ENCODE data around the gene WWTR1. TPM values are rescaled to one million over a fixed set of nuclear protein-coding genes. Genes with fewer than 3 reads are reported as not detected.

Gene WWTR1
- total RNA-seq, 1 experiment from 2014 or later: 24.4 TPM

- H3K4me3 Mint-ChIP-seq: no peak overlapping the region
- Histone ChIP-seq H3K9me3 (ENCODE audit: control insufficient read depth, low read depth, low read length) (no peaks in the 10 kb centered on the region), H3T11ph (ENCODE audit: low read length) (no peak overlapping the region), H3K23me2 (ENCODE audit: insufficient read length, low read depth, low read length, poor library complexity, severe bottlenecking) (no peaks in the 10 kb centered on the region), H2BK5ac (ENCODE audit: insufficient read length, low read length) (no peak overlapping the region), H4K91ac (ENCODE audit: insufficient read length, low read depth, low read length) (no peak overlapping the region), H4K20me1 (ENCODE audit: control insufficient read depth, insufficient read depth, insufficient read length) (no peaks in the 10 kb centered on the region), H2BK120ac (ENCODE audit: low read depth, low read length, poor library complexity, severe bottlenecking) (no peak overlapping the region), H3K14ac (ENCODE audit: insufficient read depth, low read length) (no peak overlapping the region), H3K79me1 (ENCODE audit: insufficient read depth, low read depth, low read length, poor library complexity, severe bottlenecking) (no peaks in the 10 kb centered on the region), H3K27me3 (ENCODE audit: insufficient read depth, low read length) (no peaks in the 10 kb centered on the region), H3K4me1 (ENCODE audit: insufficient read depth, low read length) (peaks cover 3% of the 10 kb centered on the region), H2BK15ac (ENCODE audit: low read depth, low read length) (no peak overlapping the region), H4K8ac (replicated peaks; ENCODE audit: insufficient read length, low read depth, low read length) (no peak overlapping the region), H3K4me2 (ENCODE audit: insufficient read depth, insufficient read length, low read length) (no peak overlapping the region), H2AFZ (ENCODE audit: low read length) (no peak overlapping the region), H2BK12ac (ENCODE audit: insufficient read length, low read depth, low read length) (no peak overlapping the region), H2AK5ac (ENCODE audit: insufficient read length, low read length) (no peak overlapping the region), H3K18ac (ENCODE audit: insufficient read length, low read depth, low read length) (no peak overlapping the region), H3K56ac (ENCODE audit: insufficient read length, low read depth, low read length) (no peak overlapping the region), H2BK20ac (ENCODE audit: low read depth, low read length, poor library complexity, severe bottlenecking) (no peak overlapping the region), H3K27ac (ENCODE audit: insufficient read length, low read depth, low read length) (no peak overlapping the region), H3K4ac (ENCODE audit: low read depth, low read length) (no peak overlapping the region), H3K9ac (ENCODE audit: extremely low read depth, insufficient read length, low read length) (no peak overlapping the region), H3K79me2 (ENCODE audit: insufficient read depth, low read length) (no peaks in the 10 kb centered on the region; the same call in 1 of the 2 replicates), H3K23ac (ENCODE audit: insufficient read length, low read depth, low read length) (no peak overlapping the region), H4K5ac (ENCODE audit: insufficient read length, low read depth, low read length) (no peak overlapping the region)
- H3K27me3 Mint-ChIP-seq (ENCODE audit: low read depth): no peaks in the 10 kb centered on the region
- H3K27ac Mint-ChIP-seq: no peak overlapping the region; a peak in 1 of 7 replicates
- TF ChIP-seq, protein P1, sequence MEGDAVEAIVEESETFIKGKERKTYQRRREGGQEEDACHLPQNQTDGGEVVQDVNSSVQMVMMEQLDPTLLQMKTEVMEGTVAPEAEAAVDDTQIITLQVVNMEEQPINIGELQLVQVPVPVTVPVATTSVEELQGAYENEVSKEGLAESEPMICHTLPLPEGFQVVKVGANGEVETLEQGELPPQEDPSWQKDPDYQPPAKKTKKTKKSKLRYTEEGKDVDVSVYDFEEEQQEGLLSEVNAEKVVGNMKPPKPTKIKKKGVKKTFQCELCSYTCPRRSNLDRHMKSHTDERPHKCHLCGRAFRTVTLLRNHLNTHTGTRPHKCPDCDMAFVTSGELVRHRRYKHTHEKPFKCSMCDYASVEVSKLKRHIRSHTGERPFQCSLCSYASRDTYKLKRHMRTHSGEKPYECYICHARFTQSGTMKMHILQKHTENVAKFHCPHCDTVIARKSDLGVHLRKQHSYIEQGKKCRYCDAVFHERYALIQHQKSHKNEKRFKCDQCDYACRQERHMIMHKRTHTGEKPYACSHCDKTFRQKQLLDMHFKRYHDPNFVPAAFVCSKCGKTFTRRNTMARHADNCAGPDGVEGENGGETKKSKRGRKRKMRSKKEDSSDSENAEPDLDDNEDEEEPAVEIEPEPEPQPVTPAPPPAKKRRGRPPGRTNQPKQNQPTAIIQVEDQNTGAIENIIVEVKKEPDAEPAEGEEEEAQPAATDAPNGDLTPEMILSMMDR (conservative IDR thresholded peaks at IDR 0.05): no peak
- WGBS (ENCODE audit: extremely low coverage, insufficient read length, low lambda C conversion rate): no CpG with 5 or more reads among the region's 4 CpGs
- H3K36me3 Mint-ChIP-seq (ENCODE audit: insufficient read depth in 1 of 3, low read depth in 3 of 3): no peaks in the 10 kb centered on the region; a peak in 1 of 7 replicates
- H3K9me3 Mint-ChIP-seq: no peaks in the 10 kb centered on the region
- no peak for DNase-seq
- H3K4me1 Mint-ChIP-seq: peaks cover 33 to 48% of the 10 kb centered on the region in 2 experiments
These were observed 67.0 kb downstream of the WWTR1 start for GRCh38 chr3:149590691-149591441.
